Stimulated activated CD8-positive, alpha-beta memory T cell treated with anti-CD3 and anti-CD28 coated beads, Interleukin-7, amount 100 ng/mL, for 1 hour (primary cell): Measurements from ENCODE around the gene PPIC.
"Not testable (repeated sequence)": the region's sequence is repeated elsewhere in the genome, so short reads cannot be mapped to it uniquely, and the experiment has no call there.

Experiments used
- DNase-seq, 2 donors: peaks; one replicate each; pipeline ENCODE4 v3.0.0-alpha.2; 2020; ENCODE audit warnings: low read depth in 2 of 2

Gene PPIC

GRCh38 chr5:123007754-123008153 is 28.8 kb downstream of the PPIC start:
- no peak for DNase-seq

GRCh38 chr5:123007182-123007581 is 29.3 kb downstream of the PPIC start:
- no peak for DNase-seq

GRCh38 chr5:123001808-123002207 is 34.7 kb downstream of the PPIC start:
- DNase-seq = no peak

GRCh38 chr5:123000731-123001130 is 35.8 kb downstream of the PPIC start:
- no peak for DNase-seq

GRCh38 chr5:122999947-123000563 is 36.5 kb downstream of the PPIC start:
- DNase-seq = no peak

GRCh38 chr5:122997294-122997693 is 39.2 kb downstream of the PPIC start:
- DNase-seq = no peak

GRCh38 chr5:122996091-122996490 is 40.4 kb downstream of the PPIC start:
- no peak for DNase-seq

GRCh38 chr5:122985954-122986721 is 50.4 kb downstream of the PPIC start:
- no peak for DNase-seq

- no peak for DNase-seq
Observed at GRCh38 chr5:122985006-122985700, 51.4 kb downstream of the PPIC start.

- DNase-seq = no peak
Observed at GRCh38 chr5:122984425-122984824, 52.1 kb downstream of the PPIC start.

- no peak for DNase-seq
Observed at GRCh38 chr5:122982376-122982775, 54.1 kb downstream of the PPIC start.

GRCh38 chr5:122981846-122982245 is 54.7 kb downstream of the PPIC start:
- DNase-seq = no peak

GRCh38 chr5:122978644-122979297 is 57.8 kb downstream of the PPIC start:
- no peak for DNase-seq

GRCh38 chr5:122978068-122978467 is 58.5 kb downstream of the PPIC start:
- DNase-seq = no peak

GRCh38 chr5:122977319-122977718 is 59.2 kb downstream of the PPIC start:
- no peak for DNase-seq

- DNase-seq = not testable (repeated sequence)
Observed at GRCh38 chr5:122974251-122974650, 62.3 kb downstream of the PPIC start.

- DNase-seq = not testable (repeated sequence)
Observed at GRCh38 chr5:122973759-122974158, 62.8 kb downstream of the PPIC start.
